NB4 (cell line): Measurements from ENCODE around the gene ODAD3.
"Not testable (repeated sequence)": the region's sequence is repeated elsewhere in the genome, so short reads cannot be mapped to it uniquely, and the experiment has no call there.

Experiments
- MAX ChIP-seq: IDR thresholded peaks from 2 replicates; pipeline ENCODE4 v1.6.1; 2011; ENCODE audit warnings: low read depth, low read length
- POLR2A ChIP-seq: IDR thresholded peaks from 2 replicates; pipeline ENCODE4 v1.6.1; 2011; ENCODE audit warnings: mild to moderate bottlenecking; ENCODE audit not compliant: insufficient read length; ENCODE audit errors: extremely low read depth

GRCh38 chr19:11433526-11433925, 1.4 kb downstream of the ODAD3 start:
- not testable (repeated sequence) for TF ChIP-seq MAX, POLR2A
